DND-41 (cell line): ENCODE measurements around the gene MED12.

Experiments used
- ATAC-seq: fragments of 200-7000 bp; cut with Tn5 transposase; 3 replicates; pipeline ENCODE4 v1.9.1; 2021; ENCODE audit warnings: low read depth; ENCODE audit not compliant: insufficient read depth
- DNase-seq: peaks from one replicate; pipeline ENCODE4 v3.0.0-alpha.2; 2020
- H2AFZ ChIP-seq: 2 replicates; pipeline ENCODE4 v1.6.0; 2012; ENCODE audit warnings: low read depth, low read length
- H3K27ac ChIP-seq: 2 replicates; pipeline ENCODE4 v1.5.1; 2012; ENCODE audit warnings: low read length, inconsistent platforms
- H3K27me3 ChIP-seq: fragments of 200-600 bp; sonication (generic); 2 replicates; pipeline ENCODE4 v1.6.0; 2012; ENCODE audit warnings: low read length, mild to moderate bottlenecking, inconsistent platforms; ENCODE audit not compliant: insufficient read depth, poor library complexity
- H3K36me3 ChIP-seq: 2 replicates; pipeline ENCODE4 v1.5.1; 2012; ENCODE audit warnings: low read length, inconsistent platforms; ENCODE audit not compliant: insufficient read depth
- H3K4me1 ChIP-seq: 2 replicates; pipeline ENCODE4 v1.5.1; 2012; ENCODE audit warnings: mild to moderate bottlenecking, low read length; ENCODE audit not compliant: insufficient read depth
- H3K4me2 ChIP-seq: 2 replicates; pipeline ENCODE4 v1.6.0; 2012; ENCODE audit warnings: mild to moderate bottlenecking, moderate library complexity, low read length, inconsistent platforms; ENCODE audit not compliant: insufficient read depth
- H3K4me3 ChIP-seq, 2 experiments: fragments of 200-600 bp in 1 of 2; shearing (Covaris generic) in 1 of 2; 2 replicates each; pipeline ENCODE4 v1.5.1; 2012 to 2016; ENCODE audit warnings: inconsistent platforms in 2 of 2, low read length in 2 of 2, mild to moderate bottlenecking in 2 of 2, low read depth in 1 of 2, moderate library complexity in 1 of 2
- H3K79me2 ChIP-seq: 2 replicates; pipeline ENCODE4 v1.6.0; 2012; ENCODE audit warnings: low read length, inconsistent platforms; ENCODE audit not compliant: insufficient read depth
- H3K9ac ChIP-seq: 2 replicates; pipeline ENCODE4 v1.6.0; 2012; ENCODE audit warnings: low read depth, mild to moderate bottlenecking, inconsistent platforms, low read length, moderate library complexity
- H3K9me3 ChIP-seq: 2 replicates; pipeline ENCODE4 v1.5.1; 2012; ENCODE audit warnings: low read length, moderate library complexity, mild to moderate bottlenecking, inconsistent platforms; ENCODE audit not compliant: insufficient read depth, severe bottlenecking
- H4K20me1 ChIP-seq: 2 replicates; pipeline ENCODE4 v1.6.0; 2012; ENCODE audit warnings: low read length; ENCODE audit not compliant: insufficient read depth
- CTCF ChIP-seq: IDR thresholded peaks from 2 replicates; pipeline ENCODE4 v1.5.1; 2012; ENCODE audit warnings: borderline replicate concordance, low read length, moderate library complexity, mild to moderate bottlenecking; ENCODE audit not compliant: poor library complexity, severe bottlenecking; ENCODE audit errors: extremely low read depth
- EZH2 ChIP-seq: IDR thresholded peaks from 3 replicates; pipeline ENCODE4 v1.6.1; 2012; ENCODE audit warnings: borderline replicate concordance, low read depth, mild to moderate bottlenecking, moderate library complexity, low read length, inconsistent platforms; ENCODE audit not compliant: severe bottlenecking

Gene MED12

GRCh38 chrX:71140440-71140839 is 22.0 kb downstream of the MED12 start:
- Histone ChIP-seq H3K4me2 (no peak overlapping the region), H3K27me3 (no peaks in the 10 kb centered on the region)
- ATAC-seq, result no peak

DNA sequence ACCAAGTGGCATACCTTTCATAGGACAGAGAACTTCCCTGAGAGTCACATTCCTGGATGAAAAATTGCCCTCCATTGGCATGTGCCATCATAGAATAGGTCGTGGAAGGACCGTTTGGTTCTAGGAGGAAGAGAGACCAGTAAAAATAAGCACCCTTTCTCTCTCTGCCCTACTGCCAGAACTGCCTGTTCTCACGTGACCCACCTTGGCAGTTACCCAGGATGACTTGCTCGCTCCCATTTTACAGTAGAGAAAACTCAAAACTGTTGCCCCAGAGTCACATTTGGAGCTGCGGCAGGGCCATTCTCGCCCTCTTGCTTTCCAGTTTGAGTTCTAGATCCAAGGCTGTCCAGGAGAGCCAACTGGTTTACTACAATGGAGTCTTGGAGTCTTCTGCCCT is 25.1 kb downstream of the MED12 start:
- Histone ChIP-seq H3K27me3 (no peaks in the 10 kb centered on the region), H3K36me3 (peaks cover 27% of the 10 kb centered on the region), H4K20me1 (no peaks in the 10 kb centered on the region), H3K9me3 (no peaks in the 10 kb centered on the region), H3K4me1 (no peaks in the 10 kb centered on the region), H2AFZ (no peak overlapping the region), H3K27ac (no peak overlapping the region), H3K9ac (no peak overlapping the region), H3K4me3 (no peak overlapping the region), H3K4me2 (no peak overlapping the region), H3K79me2 (no peaks in the 10 kb centered on the region)
- no peak for DNase-seq
- no peak for ATAC-seq
- TF ChIP-seq CTCF (no peak), EZH2 (no peak)

More at GRCh38 chrX:71140440-71140839, 22.0 kb downstream of the MED12 start:
- Histone ChIP-seq H3K4me1 (no peaks in the 10 kb centered on the region), H3K79me2 (no peaks in the 10 kb centered on the region), H2AFZ (no peak overlapping the region), H3K9me3 (no peaks in the 10 kb centered on the region), H4K20me1 (no peaks in the 10 kb centered on the region), H3K27ac (no peak overlapping the region), H3K36me3 (peaks cover 54% of the 10 kb centered on the region), H3K9ac (no peak overlapping the region), H3K4me3 (no peak overlapping the region)
- TF ChIP-seq CTCF, result no peak
- TF ChIP-seq EZH2, result no peak
- DNase-seq, result no peak

DNA sequence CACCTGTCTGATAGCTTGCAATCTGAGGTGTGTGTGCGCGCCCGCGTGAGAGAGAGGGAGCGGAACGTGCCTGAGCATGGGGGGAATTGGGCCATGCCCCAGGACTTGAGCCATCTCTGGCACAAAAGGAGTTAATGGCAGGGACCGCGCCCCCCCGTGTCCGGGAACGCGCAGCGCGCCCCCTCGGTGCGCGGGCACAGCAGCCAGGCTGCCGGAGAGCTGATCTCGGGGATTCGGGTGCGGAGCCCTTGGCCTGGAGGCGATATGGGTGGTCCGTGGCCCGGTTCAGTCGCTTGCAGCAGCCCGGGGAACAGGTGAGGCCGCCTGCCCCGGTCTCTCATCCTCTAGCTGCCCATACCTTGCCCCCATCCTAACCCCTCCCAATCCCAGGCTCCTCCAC is 26.3 kb downstream of the MED12 start, which contains the start of gene NLGN3:
TSS of gene NLGN3 (plus strand) at position 191 of the 400 bp plus-strand sequence. CDS start 2,909 bp downstream, outside the sequence.
- no peak within 1 kb of the TSS for H3K9ac ChIP-seq
- H3K36me3 ChIP-seq, result peaks cover 18% of the 10 kb centered on the region
- no peak within 1 kb of the TSS for H3K4me2 ChIP-seq
- no peaks in the 10 kb centered on the region for H3K27me3 ChIP-seq
- H3K79me2 ChIP-seq, result no peaks in the 10 kb centered on the region
- no peak within 1 kb of the TSS for H3K27ac ChIP-seq
- DNase-seq (no peak), ATAC-seq (no peak; the same call in 2 of the 3 replicates)
- no peaks in the 10 kb centered on the region for H3K4me1 ChIP-seq
- H3K4me3 ChIP-seq, result no peak within 1 kb of the TSS
- H3K9me3 ChIP-seq, result no peaks in the 10 kb centered on the region
- no peak within 1 kb of the TSS for H2AFZ ChIP-seq
- H4K20me1 ChIP-seq, result no peaks in the 10 kb centered on the region
- TF ChIP-seq EZH2, result no peak

DNA sequence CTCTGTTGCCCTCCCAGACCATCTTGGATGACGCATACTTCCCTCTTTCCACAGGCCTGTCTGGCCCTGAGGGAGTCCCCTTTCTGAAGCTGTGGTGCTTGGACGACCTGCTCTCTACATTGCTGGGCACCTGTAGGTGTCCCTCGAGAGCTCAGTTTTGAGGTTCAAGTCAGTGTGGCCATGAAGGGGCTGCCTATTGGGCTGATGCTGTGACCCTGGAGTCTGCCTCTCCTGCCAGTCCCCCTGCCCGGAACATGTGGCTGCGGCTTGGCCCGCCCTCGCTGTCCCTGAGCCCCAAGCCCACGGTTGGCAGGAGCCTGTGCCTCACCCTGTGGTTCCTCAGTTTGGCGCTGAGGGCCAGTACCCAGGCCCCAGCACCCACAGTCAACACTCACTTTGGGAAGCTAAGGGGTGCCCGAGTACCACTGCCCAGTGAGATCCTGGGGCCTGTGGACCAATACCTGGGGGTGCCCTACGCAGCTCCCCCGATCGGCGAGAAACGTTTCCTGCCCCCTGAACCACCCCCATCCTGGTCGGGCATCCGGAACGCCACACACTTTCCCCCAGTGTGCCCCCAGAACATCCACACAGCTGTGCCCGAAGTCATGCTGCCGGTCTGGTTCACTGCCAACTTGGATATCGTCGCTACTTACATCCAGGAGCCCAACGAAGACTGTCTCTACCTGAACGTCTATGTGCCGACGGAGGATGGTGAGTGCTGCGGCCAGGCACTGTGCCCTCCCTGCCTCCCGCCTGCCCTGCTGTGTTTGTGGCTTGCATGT is 29.3 kb downstream of the MED12 start:
- H2AFZ ChIP-seq, result no peak overlapping the region
- H3K4me2 ChIP-seq, result no peak overlapping the region
- no peak for ATAC-seq
- no peaks in the 10 kb centered on the region for H3K79me2 ChIP-seq
- no peaks in the 10 kb centered on the region for H3K4me1 ChIP-seq
- H3K9me3 ChIP-seq, result no peaks in the 10 kb centered on the region
- no peak for TF ChIP-seq CTCF
- no peak for TF ChIP-seq EZH2
- H3K36me3 ChIP-seq, result no peaks in the 10 kb centered on the region
- DNase-seq, result no peak
- no peak overlapping the region for H3K4me3 ChIP-seq
- H4K20me1 ChIP-seq, result no peaks in the 10 kb centered on the region
- no peak overlapping the region for H3K9ac ChIP-seq
- H3K27me3 ChIP-seq, result no peaks in the 10 kb centered on the region
- H3K27ac ChIP-seq, result no peak overlapping the region
